ENCODE data around the gene NPHS1. TPM values are rescaled to one million over a fixed set of nuclear protein-coding genes. Genes with fewer than 3 reads are reported as not detected.
"Not testable (repeated sequence)": the region's sequence is repeated elsewhere in the genome, so short reads cannot be mapped to it uniquely, and the experiment has no call there.

NPHS1 gene, protein sequence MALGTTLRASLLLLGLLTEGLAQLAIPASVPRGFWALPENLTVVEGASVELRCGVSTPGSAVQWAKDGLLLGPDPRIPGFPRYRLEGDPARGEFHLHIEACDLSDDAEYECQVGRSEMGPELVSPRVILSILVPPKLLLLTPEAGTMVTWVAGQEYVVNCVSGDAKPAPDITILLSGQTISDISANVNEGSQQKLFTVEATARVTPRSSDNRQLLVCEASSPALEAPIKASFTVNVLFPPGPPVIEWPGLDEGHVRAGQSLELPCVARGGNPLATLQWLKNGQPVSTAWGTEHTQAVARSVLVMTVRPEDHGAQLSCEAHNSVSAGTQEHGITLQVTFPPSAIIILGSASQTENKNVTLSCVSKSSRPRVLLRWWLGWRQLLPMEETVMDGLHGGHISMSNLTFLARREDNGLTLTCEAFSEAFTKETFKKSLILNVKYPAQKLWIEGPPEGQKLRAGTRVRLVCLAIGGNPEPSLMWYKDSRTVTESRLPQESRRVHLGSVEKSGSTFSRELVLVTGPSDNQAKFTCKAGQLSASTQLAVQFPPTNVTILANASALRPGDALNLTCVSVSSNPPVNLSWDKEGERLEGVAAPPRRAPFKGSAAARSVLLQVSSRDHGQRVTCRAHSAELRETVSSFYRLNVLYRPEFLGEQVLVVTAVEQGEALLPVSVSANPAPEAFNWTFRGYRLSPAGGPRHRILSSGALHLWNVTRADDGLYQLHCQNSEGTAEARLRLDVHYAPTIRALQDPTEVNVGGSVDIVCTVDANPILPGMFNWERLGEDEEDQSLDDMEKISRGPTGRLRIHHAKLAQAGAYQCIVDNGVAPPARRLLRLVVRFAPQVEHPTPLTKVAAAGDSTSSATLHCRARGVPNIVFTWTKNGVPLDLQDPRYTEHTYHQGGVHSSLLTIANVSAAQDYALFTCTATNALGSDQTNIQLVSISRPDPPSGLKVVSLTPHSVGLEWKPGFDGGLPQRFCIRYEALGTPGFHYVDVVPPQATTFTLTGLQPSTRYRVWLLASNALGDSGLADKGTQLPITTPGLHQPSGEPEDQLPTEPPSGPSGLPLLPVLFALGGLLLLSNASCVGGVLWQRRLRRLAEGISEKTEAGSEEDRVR (N-terminal part only)
- total RNA-seq, result not detected

DNA sequence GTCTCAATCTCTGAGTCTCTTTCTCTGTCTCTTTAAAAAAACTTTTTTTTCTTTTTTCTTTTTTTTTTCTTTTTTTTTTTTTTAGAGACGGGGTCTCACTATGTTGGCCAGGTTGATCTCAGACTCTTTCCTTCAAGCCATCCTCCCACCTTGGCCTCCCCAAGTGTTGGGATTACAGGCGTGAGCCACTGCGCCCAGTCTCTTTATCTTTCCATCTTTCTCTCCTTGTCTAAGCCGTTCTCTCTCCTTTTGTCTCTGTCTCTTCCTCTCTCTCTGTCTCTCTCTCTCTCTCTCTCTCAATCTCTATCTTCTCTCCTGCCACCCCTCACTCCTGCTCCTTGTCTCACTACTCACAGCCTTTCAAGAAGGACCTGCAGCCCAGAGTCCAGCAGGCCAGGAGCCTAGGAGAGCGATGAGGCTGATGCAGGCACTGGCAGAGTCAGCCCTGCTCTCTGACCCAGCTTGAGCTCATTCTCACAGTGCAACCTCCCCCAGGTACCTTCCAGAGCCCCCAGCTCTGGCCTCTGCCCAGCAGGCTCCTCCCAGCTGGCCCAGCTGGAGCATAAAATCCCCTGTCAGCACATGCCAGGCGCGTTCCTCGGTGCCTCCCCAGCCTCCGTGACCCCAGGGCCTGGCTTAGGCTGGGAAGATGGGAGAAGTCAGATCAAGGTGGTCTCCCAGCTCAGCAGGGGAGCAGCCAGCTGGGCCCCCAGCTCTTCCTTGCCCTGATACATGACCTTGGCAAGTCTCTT lies at the start of gene NPHS1:
Gene NPHS1 (minus strand): TSS at position 476 of the 752 bp plus-strand sequence. CDS start 667 bp downstream, outside the sequence.
- ATAC-seq, result no peak
- no peak for DNase-seq (ENCODE audit: low spot score)

DNA sequence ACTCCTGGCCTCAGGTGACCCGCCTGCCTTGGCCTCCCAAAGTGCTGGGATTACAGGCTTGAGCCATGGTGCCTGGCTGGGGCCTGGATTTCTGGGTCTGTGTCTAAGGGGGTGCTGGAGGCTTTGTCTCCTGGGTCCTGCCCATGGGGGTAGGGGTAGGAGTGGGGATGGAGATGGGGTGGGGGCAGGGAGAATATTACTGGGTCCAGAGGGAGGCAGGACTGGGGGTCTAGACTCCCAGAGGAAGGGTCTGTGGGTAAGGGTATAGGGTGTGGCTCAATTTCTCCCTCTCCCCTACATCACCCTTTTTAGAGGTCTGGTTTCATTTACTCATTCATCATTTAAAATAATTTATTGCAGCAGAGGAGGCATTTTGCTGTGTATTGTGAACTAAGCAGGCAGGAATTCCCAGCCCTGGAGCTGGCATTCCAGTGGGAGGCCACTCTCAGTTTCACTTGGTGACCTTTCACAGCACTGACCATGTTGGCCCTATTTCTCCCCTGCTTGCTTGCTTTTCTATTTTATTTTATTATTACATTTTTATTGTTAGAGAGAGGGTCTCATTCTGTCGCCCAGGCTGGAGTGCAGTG lies 48.8 kb upstream of the NPHS1 start:
- no peak for DNase-seq (ENCODE audit: low spot score)
- no peak for ATAC-seq

DNA sequence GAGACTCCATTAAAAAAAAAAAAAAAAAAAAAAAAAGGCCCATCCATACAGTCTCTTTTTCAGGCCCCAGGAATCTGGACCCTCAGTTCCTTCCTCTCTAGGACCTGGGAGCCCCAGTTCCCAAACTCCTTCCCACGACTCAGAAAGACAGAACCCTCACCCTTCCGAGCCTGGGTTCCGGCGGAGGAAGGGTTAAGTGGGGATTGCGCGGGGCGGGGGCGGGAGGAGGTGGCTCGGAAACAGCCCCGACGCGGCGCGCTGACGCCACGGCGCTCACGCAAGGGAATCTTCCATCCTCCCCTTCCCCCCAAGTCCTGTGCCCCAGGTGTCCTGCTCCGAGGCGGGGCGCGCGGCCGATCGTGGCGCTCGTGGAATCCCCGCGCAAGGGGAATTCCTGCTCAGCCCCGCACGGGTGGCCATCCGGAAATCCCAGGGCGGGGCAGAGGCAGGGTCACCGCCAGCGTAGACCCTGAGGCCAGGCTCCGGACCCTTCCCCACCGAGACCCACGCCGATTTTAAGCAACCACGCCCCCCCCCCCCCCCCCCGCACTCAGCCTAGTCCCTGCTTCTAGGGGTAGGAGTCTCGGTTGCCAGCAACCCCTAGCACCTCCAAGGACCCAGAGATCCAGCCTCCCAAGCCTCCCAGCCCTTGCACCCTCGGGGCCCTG lies 47.4 kb upstream of the NPHS1 start:
- DNase-seq (ENCODE audit: low spot score), result peak; percentile 89

DNA sequence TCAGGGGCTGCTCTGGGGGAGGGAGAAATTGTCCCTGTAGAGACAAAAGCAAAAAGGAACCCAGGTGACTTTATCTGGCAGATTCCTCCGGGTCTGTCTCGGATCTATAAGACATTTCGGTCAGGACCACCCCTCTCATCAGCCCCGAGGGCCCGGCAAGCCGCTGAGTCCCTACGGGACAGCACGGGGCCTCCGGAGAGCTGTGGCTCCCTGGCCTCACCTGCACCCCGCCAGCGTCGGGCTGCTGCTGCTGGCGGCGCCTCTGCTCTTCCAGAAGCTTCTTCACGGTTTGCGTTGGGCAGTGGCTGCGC lies 46.1 kb upstream of the NPHS1 start:
- ATAC-seq (no peak), DNase-seq (ENCODE audit: low spot score) (no peak)

More for the DNA sequence above, 47.4 kb upstream of the NPHS1 start:
- peak; percentile 90 for ATAC-seq

DNA sequence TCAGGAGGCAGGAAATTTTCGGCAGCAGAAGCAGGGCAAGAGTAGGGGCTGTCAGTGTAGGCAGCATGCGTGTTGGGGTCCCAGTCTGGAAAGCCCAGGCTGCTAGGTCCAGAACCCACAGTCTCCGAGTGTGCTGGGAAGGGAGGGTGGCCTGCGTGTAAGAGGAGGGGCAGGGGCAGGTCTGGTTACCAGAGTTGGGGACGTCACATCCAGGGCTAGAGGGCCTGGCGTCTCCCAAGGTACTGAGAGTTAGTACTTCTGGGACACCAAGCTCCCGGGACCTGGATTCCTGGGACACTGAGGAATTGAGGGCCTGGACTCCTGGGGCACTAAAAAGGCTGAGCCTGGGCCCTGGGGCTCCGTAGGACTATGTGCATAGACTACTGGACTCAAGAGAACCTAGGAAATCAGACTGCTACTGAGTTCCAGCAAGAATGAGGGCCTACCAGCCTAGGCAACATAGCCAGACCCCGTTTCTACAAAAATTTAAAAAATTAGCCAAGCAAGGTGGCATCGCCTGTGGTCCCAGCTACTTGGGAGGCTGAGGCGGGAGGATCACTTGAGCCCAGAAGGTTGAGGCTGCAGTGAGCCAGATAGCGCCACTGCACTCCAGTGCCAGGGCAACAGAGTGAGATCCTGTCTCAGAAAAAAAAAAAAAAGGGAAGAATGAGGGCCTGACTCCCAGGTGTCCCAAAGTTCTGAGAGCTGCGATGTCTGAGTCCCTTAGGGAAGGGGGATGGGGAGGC lies 45.6 kb upstream of the NPHS1 start:
- DNase-seq (ENCODE audit: low spot score) (no peak), ATAC-seq (no peak)

DNA sequence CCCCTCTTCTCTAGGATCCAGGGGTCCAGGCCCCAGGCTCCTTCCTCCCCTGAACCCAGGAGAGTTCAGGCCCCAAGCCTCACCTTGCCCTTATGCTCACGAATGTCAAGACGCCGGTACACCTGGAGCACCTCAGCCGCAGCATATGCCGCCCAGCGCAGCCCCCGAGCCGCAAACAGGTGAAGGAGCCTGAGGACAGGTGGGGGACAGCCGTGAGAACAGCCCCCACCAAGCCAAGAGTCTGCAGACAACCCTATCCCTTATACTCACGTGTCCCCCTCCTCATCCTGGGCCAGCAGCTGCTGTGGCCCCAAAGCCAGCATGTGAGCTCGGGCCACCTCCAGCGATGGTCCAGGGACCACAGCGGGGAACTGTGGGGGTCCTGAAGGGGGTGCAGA lies 44.3 kb upstream of the NPHS1 start:
- ATAC-seq (no peak), DNase-seq (ENCODE audit: low spot score) (no peak)

DNA sequence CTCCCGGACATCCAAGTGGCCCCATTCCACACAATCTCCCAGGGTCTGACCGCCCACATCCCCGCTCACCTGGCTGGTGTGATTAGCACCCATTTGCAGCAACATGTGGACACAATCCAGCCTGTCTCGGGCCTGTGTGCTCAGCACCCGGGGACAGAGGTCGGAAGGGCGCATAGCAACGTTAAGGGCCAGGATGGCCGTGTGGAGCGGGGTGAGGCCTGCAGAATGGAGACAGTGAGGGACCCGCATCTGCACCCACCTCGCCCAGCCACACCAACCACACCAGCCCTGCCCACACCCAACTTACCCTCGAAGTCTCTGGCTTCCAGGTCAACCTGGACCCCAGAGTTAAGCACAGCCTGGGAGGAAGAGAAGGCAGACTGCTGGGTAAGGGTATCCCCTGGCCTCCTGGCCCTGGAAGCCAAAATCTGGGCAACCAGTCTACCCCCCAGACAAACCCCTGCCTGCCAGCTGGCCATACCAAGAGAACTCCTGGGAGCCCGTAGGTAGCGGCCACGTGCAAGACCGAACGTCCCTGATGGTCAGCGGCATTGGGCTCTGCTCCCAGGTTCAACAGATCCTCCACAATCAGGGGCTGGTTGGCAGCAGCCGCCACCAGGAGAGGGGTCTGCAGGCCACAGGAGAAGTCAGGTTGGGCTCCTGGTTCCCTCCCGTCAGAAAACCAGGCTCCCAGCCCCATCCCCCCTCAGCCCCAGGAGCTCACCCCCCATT lies 43.8 kb upstream of the NPHS1 start:
- no peak for DNase-seq (ENCODE audit: low spot score)
- no peak for ATAC-seq

DNA sequence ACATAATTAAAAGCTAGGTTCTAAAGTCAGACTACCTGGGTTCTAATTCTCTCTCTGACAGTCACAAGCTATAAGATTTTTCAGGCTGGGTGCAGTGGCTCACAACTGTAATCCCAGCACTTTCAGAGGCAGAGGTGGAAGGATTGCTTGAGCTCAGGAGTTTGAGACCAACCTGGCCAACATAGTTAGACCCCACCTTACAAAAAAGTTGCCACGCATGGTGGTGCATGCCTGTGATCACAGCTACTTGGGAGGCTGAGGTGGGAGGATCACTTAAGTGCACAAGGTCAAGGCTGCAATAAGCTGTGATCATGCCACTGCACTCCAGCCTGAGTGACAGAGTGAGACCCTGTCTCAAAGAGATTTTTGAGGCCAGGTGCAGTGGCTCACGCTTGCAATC lies 42.0 kb upstream of the NPHS1 start:
- ATAC-seq (no peak), DNase-seq (ENCODE audit: low spot score) (no peak)

DNA sequence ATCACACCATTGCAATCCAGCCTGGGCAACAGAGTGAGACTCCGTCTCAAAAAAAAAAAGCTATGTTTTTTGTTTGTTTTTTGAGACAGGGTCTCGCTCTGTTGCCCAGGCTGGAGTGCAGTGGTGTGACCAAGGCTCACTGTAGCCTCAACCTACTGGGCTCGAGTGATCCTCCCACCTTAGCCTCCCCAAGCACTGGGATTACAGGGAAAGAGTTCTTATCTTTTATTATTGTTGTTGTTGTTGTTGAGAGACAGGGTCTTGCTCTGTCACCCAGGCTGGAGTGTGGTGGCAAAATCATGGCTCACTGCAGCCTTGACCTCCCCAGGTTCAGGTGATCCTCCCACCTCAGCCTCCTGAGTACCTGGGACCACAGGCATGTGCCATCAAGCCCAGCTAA lies 39.5 kb upstream of the NPHS1 start:
- not testable (repeated sequence) for DNase-seq (ENCODE audit: low spot score); ATAC-seq

DNA sequence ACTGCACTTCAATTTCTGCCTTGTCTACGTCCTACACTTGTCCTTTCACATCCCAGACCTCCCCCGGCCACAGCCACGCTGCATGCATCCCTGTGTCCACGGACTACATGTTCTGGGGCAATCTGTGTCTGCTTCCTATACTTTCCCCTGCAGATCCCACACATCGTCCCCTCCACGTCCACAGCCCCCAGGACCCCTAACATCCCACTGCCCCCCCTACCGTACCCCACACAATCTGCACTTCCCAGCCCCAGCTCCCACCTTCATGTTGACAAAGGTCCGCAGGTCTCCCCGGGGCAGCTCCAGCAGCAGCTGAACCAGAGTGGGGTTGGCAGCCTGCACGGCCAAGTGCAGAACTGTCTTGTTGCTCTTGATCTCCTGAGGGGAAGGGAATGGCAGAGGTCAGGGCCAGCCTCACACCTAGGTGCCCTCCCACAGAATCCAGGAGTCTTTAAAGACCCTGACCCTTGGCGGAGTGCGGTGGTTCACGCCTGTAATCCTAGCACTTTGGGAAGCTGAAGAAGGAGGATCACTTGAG lies 37.9 kb upstream of the NPHS1 start:
- no peak for DNase-seq (ENCODE audit: low spot score)
- ATAC-seq, result no peak

DNA sequence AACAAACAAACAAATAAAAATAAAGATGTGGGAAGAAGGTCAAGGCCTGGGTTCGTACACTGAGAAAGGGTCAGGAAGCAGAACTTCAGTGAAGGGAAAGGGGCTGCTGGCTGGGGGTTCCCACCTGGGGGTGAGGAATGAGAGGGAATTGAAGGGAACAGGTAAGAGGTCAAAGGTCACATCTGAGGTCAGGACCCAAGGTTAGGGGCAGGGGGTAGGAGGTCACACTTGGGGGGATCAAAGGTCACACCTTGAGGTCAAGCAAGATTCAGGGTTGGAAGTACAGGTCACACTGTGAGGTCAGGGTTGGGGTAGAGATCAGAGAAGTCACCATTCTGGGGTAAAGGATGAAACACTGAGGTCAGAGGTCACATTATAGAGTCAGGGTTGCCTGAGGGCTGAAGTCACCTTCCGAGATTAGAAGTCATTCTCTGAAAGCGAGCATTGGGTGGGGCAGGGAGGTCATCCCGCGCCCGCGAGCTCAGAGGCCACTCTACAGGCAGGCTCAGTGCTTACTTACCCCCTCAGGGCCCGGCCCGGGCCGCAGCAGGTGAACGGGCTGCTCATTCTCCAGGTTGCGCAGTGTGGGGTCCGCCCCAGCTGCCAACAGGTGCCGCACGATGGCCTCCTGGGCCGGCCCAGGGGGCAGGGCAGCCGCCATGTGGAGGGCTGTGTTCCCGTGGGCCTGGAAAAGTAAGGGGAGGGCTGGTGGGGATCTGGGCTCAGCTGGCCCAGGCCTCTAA lies 37.2 kb upstream of the NPHS1 start:
- DNase-seq (ENCODE audit: low spot score) (no peak), ATAC-seq (no peak)

DNA sequence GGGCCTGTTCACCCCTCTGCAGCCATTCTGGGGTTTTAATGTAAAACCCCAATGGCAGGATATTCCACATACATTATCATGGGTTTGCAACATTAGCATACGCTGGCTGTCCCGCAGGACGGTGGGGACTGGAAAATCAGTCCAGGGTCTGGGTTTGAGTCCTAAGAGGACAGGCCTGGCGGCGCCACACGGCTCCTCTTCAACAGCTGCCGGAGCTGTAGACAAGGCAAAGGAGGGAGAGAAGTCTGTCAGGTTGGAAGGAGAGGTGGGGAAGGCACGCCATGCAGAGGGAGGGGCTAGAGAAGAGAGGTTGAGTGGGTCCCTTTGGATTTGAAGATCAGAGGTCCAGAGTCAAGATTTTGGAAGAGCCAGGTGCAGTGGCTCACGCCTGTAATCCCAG lies 36.1 kb upstream of the NPHS1 start:
- ATAC-seq, result no peak
- no peak for DNase-seq (ENCODE audit: low spot score)

DNA sequence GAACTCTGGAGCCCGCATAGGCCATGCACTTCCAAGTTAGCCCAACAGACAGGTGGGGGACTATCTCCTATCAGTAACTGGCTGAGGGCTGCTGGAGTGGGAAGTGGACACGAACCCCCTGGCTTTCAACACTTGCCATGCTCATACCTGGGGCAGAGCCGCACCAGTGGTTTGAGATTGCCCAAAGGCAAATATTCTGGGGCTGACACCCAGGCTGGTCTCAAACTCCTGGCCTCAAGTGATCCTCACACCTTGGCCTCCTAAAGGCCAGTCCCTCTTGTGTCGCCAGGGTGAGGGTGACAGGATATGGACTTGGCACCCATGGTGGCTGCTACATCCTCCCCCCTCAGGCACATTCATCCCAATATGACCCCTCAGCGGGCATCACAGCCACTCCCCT lies 34.9 kb upstream of the NPHS1 start:
- ATAC-seq (no peak), DNase-seq (ENCODE audit: low spot score) (no peak)

DNA sequence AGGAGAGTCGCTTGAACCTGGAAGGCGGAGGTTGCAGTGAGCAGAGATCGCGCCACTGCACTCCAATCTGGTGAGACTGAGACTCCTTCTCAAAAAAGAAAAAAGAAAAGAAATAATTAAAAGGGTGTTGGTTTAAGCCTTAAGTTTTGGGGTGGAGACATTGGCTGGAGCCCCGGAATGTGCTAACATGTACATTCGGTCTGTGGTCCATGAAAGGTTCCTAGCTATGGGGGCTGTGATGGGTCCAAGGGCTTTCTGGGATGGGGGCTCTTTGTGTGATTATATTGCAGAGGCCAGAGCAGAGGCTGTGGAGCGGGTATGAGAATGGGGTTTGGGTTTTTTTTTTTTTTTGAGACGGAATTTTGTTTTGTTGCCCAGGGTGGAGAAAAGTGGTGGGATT lies 33.6 kb upstream of the NPHS1 start:
- ATAC-seq, result no peak
- no peak for DNase-seq (ENCODE audit: low spot score)

DNA sequence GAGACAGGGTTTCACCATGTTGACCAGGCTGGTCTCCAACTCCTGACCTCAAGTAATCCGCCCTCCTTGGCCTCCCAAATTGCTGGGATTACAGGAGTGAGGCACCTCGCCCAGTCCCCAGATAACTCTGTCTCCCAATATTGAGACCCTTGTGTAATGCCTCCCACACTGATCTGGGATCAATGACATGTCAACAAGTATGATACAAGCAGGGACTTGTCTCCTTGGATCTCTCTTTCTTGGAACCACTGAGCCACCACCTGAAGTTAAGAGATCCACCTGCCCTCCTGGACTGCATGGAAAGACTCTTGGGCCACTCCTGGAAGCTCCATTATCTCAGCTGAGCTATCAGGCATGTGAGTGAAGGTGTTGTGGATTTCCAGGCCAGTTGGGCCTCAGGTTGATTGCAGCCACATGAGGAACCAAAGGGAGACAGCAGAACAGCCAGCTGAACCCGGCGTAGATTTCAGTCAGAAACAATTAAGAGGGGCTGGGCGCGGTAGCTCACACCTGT lies 33.0 kb upstream of the NPHS1 start:
- no peak for ATAC-seq
- DNase-seq (ENCODE audit: low spot score), result no peak

DNA sequence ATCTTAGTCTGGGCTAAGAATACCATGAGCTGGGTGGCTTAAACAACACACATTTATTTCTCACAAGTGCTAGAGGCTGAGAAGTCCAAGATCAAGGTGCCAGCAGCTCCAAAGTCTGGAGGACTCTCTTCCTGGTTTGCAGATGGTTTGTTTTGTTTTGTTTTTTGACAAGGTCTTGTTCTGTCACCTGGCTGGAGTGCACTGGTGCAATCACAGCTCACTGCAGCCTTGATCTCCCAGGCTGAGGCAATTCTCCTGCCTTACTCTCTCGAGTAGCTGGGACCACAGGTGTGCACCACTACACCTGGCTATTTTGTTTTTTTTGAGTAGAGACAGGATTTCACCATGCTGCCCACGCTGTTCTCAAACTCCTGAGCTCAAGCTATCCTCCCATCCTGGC lies 31.6 kb upstream of the NPHS1 start:
- ATAC-seq (no peak), DNase-seq (ENCODE audit: low spot score) (no peak)

DNA sequence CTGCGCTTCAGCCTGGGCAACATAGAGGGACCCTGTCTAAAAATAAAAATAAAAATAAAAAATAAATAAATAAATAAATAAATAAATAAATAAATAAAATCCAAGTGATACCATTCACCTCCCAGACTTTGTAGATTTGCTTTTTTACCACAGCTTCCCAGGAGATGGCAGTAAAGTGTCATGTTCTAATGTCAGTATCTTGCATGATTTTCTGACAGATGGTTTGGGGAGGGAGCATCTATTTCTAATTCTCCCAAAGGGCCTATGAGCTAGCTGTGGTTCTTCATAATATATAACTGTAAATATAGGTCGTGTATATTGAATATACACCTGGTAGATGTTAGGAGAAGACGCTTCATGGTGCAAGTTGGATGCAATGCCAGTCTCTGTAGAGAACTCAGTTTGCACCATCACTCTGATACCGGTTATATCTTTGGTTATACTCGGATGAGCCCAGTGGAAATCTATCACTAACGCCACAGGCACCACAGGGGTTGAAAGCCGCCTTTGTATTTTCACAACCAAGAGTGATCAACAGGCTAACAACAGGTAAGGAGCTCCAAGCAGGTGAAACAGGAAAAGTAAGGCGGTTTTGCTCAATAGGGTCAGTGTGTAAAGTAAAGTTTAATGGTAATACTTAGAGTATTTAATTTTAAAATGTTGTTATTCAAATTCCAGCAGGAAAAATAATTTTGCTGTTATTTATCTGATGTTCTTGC lies 30.0 kb upstream of the NPHS1 start:
- DNase-seq (ENCODE audit: low spot score) (no peak), ATAC-seq (peak; percentile 80)
